ENCODE results near the gene PBLD.

The PBLD gene

GRCh38 chr10:68239596-68240150, 93.1 kb downstream of the PBLD start:
- TF ChIP-seq BHLHE40 (IDR thresholded peaks at IDR 0.05; ENCODE audit: borderline replicate concordance): no peak
- TF ChIP-seq ARNT (IDR thresholded peaks at IDR 0.05): no peak
- TF ChIP-seq, protein P1, sequence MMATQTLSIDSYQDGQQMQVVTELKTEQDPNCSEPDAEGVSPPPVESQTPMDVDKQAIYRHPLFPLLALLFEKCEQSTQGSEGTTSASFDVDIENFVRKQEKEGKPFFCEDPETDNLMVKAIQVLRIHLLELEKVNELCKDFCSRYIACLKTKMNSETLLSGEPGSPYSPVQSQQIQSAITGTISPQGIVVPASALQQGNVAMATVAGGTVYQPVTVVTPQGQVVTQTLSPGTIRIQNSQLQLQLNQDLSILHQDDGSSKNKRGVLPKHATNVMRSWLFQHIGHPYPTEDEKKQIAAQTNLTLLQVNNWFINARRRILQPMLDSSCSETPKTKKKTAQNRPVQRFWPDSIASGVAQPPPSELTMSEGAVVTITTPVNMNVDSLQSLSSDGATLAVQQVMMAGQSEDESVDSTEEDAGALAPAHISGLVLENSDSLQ (IDR thresholded peaks at IDR 0.05): no peak
- TF ChIP-seq FOXK2 (IDR thresholded peaks at IDR 0.05): no peak
- TF ChIP-seq LEF1 (IDR thresholded peaks at IDR 0.05; ENCODE audit: borderline replicate concordance): no peak
- no peak for TF ChIP-seq NFRKB (IDR thresholded peaks at IDR 0.05)
- TF ChIP-seq ELF4 (IDR thresholded peaks at IDR 0.05): no peak
- TF ChIP-seq HDGF (IDR thresholded peaks at IDR 0.05; ENCODE audit: borderline replicate concordance): no peak
- no peak for TF ChIP-seq FOXM1 (IDR thresholded peaks at IDR 0.05; ENCODE audit: borderline replicate concordance)
- no peak for TF ChIP-seq SP1 (IDR thresholded peaks at IDR 0.05)
- no peak for TF ChIP-seq FOXA1 (IDR thresholded peaks at IDR 0.05)
- no peak for TF ChIP-seq L3MBTL2 (conservative IDR thresholded peaks at IDR 0.05)
- no peak for TF ChIP-seq CTBP1 (IDR thresholded peaks at IDR 0.05; ENCODE audit: borderline replicate concordance)
- no peak for TF ChIP-seq SUZ12 (IDR thresholded peaks at IDR 0.05)
- TF ChIP-seq TARDBP (IDR thresholded peaks at IDR 0.05): no peak
- no peak for TF ChIP-seq ZNF384 (IDR thresholded peaks at IDR 0.05)
- ChIA-PET POLR2A (interaction anchor here (0.7 kb wide), 1 partner anchor 8 kb away, joined by 7 read pairs; no protein-coding TSS in a partner anchor), CTCF (interaction anchor here (1.1 kb wide), 1 partner anchor 63 kb away, joined by 3 read pairs; no protein-coding TSS in a partner anchor)
- no peak for DNase-seq (ENCODE audit: extremely low spot score)

- no peak for DNase-seq (ENCODE audit: extremely low spot score)
- POLR2A ChIA-PET: interaction anchor here (0.7 kb wide), 1 partner anchor 8 kb away, joined by 7 read pairs; no protein-coding TSS in a partner anchor
- CTCF ChIA-PET: interaction anchor here (1.1 kb wide), 1 partner anchor 62 kb away, joined by 3 read pairs; no protein-coding TSS in a partner anchor
- TF ChIP-seq SP1 (IDR thresholded peaks at IDR 0.05) (no peak), ARNT (IDR thresholded peaks at IDR 0.05) (no peak), CTBP1 (IDR thresholded peaks at IDR 0.05; ENCODE audit: borderline replicate concordance) (no peak), FOXM1 (IDR thresholded peaks at IDR 0.05; ENCODE audit: borderline replicate concordance) (no peak), FOXK2 (IDR thresholded peaks at IDR 0.05) (no peak), ZNF384 (IDR thresholded peaks at IDR 0.05) (no peak), HDGF (IDR thresholded peaks at IDR 0.05; ENCODE audit: borderline replicate concordance) (no peak), TARDBP (IDR thresholded peaks at IDR 0.05) (no peak), L3MBTL2 (conservative IDR thresholded peaks at IDR 0.05) (no peak), SUZ12 (IDR thresholded peaks at IDR 0.05) (no peak), ELF4 (IDR thresholded peaks at IDR 0.05) (no peak), FOXA1 (IDR thresholded peaks at IDR 0.05) (no peak), LEF1 (IDR thresholded peaks at IDR 0.05; ENCODE audit: borderline replicate concordance) (no peak)
- TF ChIP-seq, protein P1 (IDR thresholded peaks at IDR 0.05): no peak
These were observed 93.7 kb downstream of the PBLD start for GRCh38 chr10:68239069-68239468.

DNA sequence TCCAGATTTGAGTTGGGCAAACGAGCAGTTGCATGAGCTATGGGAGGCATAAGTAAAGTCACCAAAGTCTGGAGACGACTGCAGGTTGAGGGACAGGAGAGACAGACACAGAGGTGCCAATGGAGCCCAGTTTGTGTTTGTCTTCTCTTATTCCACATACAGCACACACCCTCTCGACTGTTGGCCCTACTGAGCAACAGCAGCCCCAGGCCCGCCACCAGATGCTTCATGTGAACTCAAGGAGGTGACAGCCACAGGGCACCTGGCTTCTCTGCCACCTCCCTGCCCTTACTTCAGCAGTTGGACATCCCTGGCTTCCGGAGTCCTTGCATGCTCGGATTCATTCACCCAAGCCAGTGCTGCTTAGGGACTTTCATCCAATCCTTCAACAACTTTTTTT, 94.4 kb downstream of the PBLD start:
- ChIA-PET CTCF (no interaction called here), POLR2A (no interaction called here)
- TF ChIP-seq ELF4 (IDR thresholded peaks at IDR 0.05) (no peak), NFRKB (IDR thresholded peaks at IDR 0.05) (no peak), BHLHE40 (IDR thresholded peaks at IDR 0.05; ENCODE audit: borderline replicate concordance) (no peak), ARNT (IDR thresholded peaks at IDR 0.05) (no peak), FOXA1 (IDR thresholded peaks at IDR 0.05) (no peak), FOXM1 (IDR thresholded peaks at IDR 0.05; ENCODE audit: borderline replicate concordance) (no peak), LEF1 (IDR thresholded peaks at IDR 0.05; ENCODE audit: borderline replicate concordance) (no peak), SP1 (IDR thresholded peaks at IDR 0.05) (no peak), TARDBP (IDR thresholded peaks at IDR 0.05) (no peak)
- TF ChIP-seq, protein P1 (IDR thresholded peaks at IDR 0.05): no peak
- no peak for DNase-seq (ENCODE audit: extremely low spot score)

DNA sequence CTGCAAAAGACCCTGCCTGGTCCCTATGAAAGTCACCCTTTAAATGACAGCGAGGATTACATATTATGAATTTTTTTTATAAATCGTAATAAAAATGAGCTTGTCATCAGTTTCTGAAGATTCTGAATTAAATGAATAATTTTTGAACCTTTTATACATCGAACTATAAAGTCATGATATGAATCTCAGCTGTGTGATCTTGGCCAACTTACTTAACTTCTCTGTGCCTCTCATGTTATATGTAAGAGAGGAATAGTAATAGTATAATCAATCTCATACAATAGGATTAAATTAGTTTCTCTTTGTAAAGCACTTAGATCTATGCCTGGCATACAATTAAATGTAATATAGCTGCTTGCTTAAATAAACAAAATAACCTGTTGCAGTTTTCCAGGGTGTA, 95.6 kb downstream of the PBLD start:
- no peak for DNase-seq (ENCODE audit: extremely low spot score)
- no peak for TF ChIP-seq FOXM1 (IDR thresholded peaks at IDR 0.05; ENCODE audit: borderline replicate concordance)
- TF ChIP-seq SP1 (IDR thresholded peaks at IDR 0.05): no peak
- no peak for TF ChIP-seq FOXK2 (IDR thresholded peaks at IDR 0.05)
- no peak for TF ChIP-seq HDGF (IDR thresholded peaks at IDR 0.05; ENCODE audit: borderline replicate concordance)
- TF ChIP-seq FOXA1 (IDR thresholded peaks at IDR 0.05): no peak
- no peak for TF ChIP-seq BHLHE40 (IDR thresholded peaks at IDR 0.05; ENCODE audit: borderline replicate concordance)
- TF ChIP-seq CTBP1 (IDR thresholded peaks at IDR 0.05; ENCODE audit: borderline replicate concordance): no peak
- TF ChIP-seq ZNF384 (IDR thresholded peaks at IDR 0.05): no peak
- no peak for TF ChIP-seq SUZ12 (IDR thresholded peaks at IDR 0.05)
- no peak for TF ChIP-seq TARDBP (IDR thresholded peaks at IDR 0.05)
- no peak for TF ChIP-seq ARNT (IDR thresholded peaks at IDR 0.05)
- TF ChIP-seq, protein P1 (IDR thresholded peaks at IDR 0.05): no peak
- no peak for TF ChIP-seq ELF4 (IDR thresholded peaks at IDR 0.05)
- TF ChIP-seq LEF1 (IDR thresholded peaks at IDR 0.05; ENCODE audit: borderline replicate concordance): no peak
- TF ChIP-seq L3MBTL2 (conservative IDR thresholded peaks at IDR 0.05): no peak
- TF ChIP-seq NFRKB (IDR thresholded peaks at IDR 0.05): no peak
- CTCF ChIA-PET: no interaction called here
- POLR2A ChIA-PET: no interaction called here

DNA sequence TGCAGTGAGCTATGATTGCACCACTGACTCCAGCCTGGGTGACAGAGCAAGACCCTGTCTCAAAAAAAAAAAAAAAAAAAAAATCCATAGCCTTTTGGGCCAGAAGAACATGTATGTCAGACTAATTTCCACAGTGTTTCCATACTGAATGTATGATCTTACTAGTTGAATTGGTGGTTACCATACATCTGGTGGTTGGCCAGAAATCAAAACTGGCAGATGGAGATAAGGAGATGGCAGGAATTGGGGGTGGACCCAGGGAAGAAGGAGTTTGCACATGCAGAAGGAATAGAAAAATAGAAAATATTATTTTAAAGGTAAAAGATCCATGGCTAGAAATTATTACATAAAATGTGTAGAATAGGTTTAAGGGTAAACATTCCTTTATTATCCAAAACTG, 97.1 kb downstream of the PBLD start:
- CTCF ChIA-PET: interaction anchor here (0.6 to 1.1 kb wide), 3 partner anchors 23 to 412 kb away, joined by 4 to 5 read pairs (median 4); no protein-coding TSS in a partner anchor
- DNase-seq (ENCODE audit: extremely low spot score): no peak
- TF ChIP-seq SUZ12 (IDR thresholded peaks at IDR 0.05) (no peak), HDGF (IDR thresholded peaks at IDR 0.05; ENCODE audit: borderline replicate concordance) (no peak), FOXK2 (IDR thresholded peaks at IDR 0.05) (no peak), LEF1 (IDR thresholded peaks at IDR 0.05; ENCODE audit: borderline replicate concordance) (no peak), FOXM1 (IDR thresholded peaks at IDR 0.05; ENCODE audit: borderline replicate concordance) (no peak), BHLHE40 (IDR thresholded peaks at IDR 0.05; ENCODE audit: borderline replicate concordance) (no peak), NFRKB (IDR thresholded peaks at IDR 0.05) (no peak)
- TF ChIP-seq, protein P1 (IDR thresholded peaks at IDR 0.05): no peak
- POLR2A ChIA-PET: no interaction called here

All from HEK293T (cell line).